Caco-2 (cell line): ENCODE measurements around the gene KCNK3. TPM values are rescaled to one million over a fixed set of nuclear protein-coding genes. Genes with fewer than 3 reads are reported as not detected.

ENCODE experiments used
- BruUV-seq: library from RNA; stranded (reverse); fragments of 400-500 nt; replicated peaks from 2 replicates; lab custom pipeline; 2021; lab: Mats Ljungman, UMichigan
- CTCF ChIA-PET: fragments of 300-600 bp; sonication (Branson Sonifier 250); formaldehyde crosslinking; loops from one replicate; lab custom pipeline; 2022; ENCODE audit warnings: antibody characterized with exemption; lab: Charles Lee
- POLR2A ChIA-PET: fragments of 300-600 bp; sonication (Branson Sonifier 250); formaldehyde crosslinking; loops from one replicate; lab custom pipeline; 2022; ENCODE audit warnings: antibody characterized with exemption; lab: Charles Lee
- DNase-seq, 2 experiments: peaks; one replicate each; pipeline versions ENCODE4 v3.0.0 to v3.0.0-alpha.2; 2020 to 2022
- H3K27me3 ChIP-seq: replicated peaks from 2 replicates; pipeline ENCODE4 v1.6.0; 2011; ENCODE audit warnings: low read length; ENCODE audit not compliant: control insufficient read depth, insufficient read depth
- H3K36me3 ChIP-seq: 2 replicates; pipeline ENCODE4 v1.5.1; 2011; ENCODE audit warnings: low read length; ENCODE audit not compliant: control insufficient read depth, insufficient read depth
- H3K4me1 ChIP-seq: fragments of 250-450 bp; sonication (Bioruptor Pico); 2 replicates; pipeline ENCODE4 v1.5.1; 2020; ENCODE audit warnings: mild to moderate bottlenecking
- H3K4me3 ChIP-seq: 2 replicates; pipeline ENCODE4 v1.5.1; 2011; ENCODE audit warnings: low read depth, mild to moderate bottlenecking, control low read depth, low read length
- H3K9me3 ChIP-seq: fragments of 250-450 bp; sonication (Bioruptor Pico); 2 replicates; pipeline ENCODE4 v1.5.1; 2020; ENCODE audit warnings: mild to moderate bottlenecking, moderate library complexity
- H3K27ac Mint-ChIP-seq: one replicate; pipeline ENCODE4 v1.8.0; 2022; ENCODE audit warnings: mixed read lengths; ENCODE audit not compliant: unreplicated experiment
- H3K27me3 Mint-ChIP-seq: one replicate; pipeline ENCODE4 v1.8.0; 2022; ENCODE audit warnings: mixed read lengths; ENCODE audit not compliant: insufficient read depth, unreplicated experiment
- H3K36me3 Mint-ChIP-seq: one replicate; pipeline ENCODE4 v1.8.0; 2022; ENCODE audit warnings: mild to moderate bottlenecking, mixed read lengths; ENCODE audit not compliant: insufficient read depth, unreplicated experiment
- H3K4me1 Mint-ChIP-seq: one replicate; pipeline ENCODE4 v1.8.0; 2022; ENCODE audit warnings: low read depth, mixed read lengths; ENCODE audit not compliant: unreplicated experiment
- H3K4me3 Mint-ChIP-seq: one replicate; pipeline ENCODE4 v1.8.0; 2022; ENCODE audit warnings: mild to moderate bottlenecking, moderate library complexity, mixed read lengths; ENCODE audit not compliant: unreplicated experiment
- H3K9me3 Mint-ChIP-seq: one replicate; pipeline ENCODE4 v1.8.0; 2022; ENCODE audit warnings: mixed read lengths; ENCODE audit not compliant: unreplicated experiment
- intact Hi-C: fragments of 100-400 bp; cut with micrococcal nuclease; formaldehyde crosslinking; loops from one replicate; pipeline ENCODE4 v1.10.0; 2022; ENCODE audit not compliant: unreplicated experiment
- total RNA-seq: library from RNA; stranded (reverse); gene quantifications from 2 replicates; pipeline ENCODE4 v1.2.3, GENCODE V29; 2022
- TF ChIP-seq, protein P1 (sequence below), 2 experiments: fragments of 200-600 bp in 1 of 2; IDR thresholded peaks; 1 replicate in 1 of 2; 2 replicates in 1 of 2; pipeline versions ENCODE4 v1.5.1 to v1.8.0; 2011 to 2022; ENCODE audit warnings: antibody characterized with exemption in 1 of 2, control low read depth in 1 of 2, inconsistent platforms in 1 of 2, low read depth in 1 of 2, low read length in 1 of 2, mild to moderate bottlenecking in 1 of 2, moderate library complexity in 1 of 2; ENCODE audit not compliant: insufficient read depth in 1 of 2, severe bottlenecking in 1 of 2, unreplicated experiment in 1 of 2

Gene KCNK3
- total RNA-seq, 1 experiment from 2014 or later: 0.36 TPM

DNA sequence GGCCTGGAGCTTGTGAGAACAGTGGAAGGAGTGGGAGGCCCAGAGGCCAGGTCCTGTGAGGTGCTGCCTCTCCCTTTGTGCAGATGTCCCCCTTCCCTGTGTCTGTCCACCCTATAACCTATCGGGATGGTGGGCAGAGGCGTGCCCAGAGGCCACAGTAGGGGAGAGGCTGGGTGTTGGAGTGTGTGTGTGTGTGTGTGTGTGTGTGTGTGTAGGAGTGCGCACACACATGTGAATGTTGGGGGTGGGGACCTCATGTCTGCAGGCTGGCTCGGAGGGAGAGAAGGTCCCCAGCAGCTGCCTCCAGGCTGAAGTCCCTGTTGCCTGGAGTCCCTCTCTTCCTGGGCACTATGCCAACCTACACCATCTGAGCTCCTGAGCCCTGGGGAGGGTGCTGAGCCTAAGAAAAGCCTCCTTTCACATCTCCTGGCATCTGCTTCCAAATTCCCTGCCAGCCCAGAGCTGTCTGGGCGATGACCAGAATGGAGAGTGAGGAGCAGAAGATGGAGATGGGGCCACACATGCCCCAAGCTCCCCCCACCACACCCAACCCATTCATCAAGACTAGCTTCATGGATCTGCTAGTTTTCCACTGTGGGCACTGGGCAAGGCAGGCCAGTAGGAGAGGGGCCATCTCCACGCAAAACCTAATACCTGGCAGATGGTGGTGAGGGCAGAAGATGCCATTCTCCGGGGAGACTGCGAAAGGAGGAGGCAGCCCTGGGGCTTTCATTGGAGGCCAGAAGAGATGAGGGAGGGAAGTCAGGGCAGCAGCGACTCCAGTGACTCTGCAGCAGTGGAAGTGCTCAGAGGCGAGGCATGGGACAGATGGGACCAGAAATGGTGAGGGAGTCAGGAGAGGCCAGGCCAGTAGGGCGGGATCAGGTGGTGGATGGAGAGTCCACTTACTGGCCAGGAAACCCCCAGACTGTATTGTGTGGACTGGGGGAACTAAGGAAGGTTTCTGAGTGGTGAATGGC is 20.3 kb downstream of the KCNK3 start:
- no peaks in the 10 kb centered on the region; the same call in 1 of the 2 replicates for H3K9me3 ChIP-seq
- Mint-ChIP-seq H3K27ac (no peak overlapping the region), H3K9me3 (no peaks in the 10 kb centered on the region), H3K27me3 (no peaks in the 10 kb centered on the region), H3K4me1 (peaks cover 17% of the 10 kb centered on the region), H3K4me3 (no peak overlapping the region), H3K36me3 (no peaks in the 10 kb centered on the region)
- CTCF ChIA-PET: no interaction called here
- DNase-seq: no peak
- TF ChIP-seq, protein P1, sequence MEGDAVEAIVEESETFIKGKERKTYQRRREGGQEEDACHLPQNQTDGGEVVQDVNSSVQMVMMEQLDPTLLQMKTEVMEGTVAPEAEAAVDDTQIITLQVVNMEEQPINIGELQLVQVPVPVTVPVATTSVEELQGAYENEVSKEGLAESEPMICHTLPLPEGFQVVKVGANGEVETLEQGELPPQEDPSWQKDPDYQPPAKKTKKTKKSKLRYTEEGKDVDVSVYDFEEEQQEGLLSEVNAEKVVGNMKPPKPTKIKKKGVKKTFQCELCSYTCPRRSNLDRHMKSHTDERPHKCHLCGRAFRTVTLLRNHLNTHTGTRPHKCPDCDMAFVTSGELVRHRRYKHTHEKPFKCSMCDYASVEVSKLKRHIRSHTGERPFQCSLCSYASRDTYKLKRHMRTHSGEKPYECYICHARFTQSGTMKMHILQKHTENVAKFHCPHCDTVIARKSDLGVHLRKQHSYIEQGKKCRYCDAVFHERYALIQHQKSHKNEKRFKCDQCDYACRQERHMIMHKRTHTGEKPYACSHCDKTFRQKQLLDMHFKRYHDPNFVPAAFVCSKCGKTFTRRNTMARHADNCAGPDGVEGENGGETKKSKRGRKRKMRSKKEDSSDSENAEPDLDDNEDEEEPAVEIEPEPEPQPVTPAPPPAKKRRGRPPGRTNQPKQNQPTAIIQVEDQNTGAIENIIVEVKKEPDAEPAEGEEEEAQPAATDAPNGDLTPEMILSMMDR (IDR thresholded peaks at IDR 0.05; ENCODE audit: insufficient read depth in 1 of 2, low read depth in 1 of 2, low read length in 1 of 2, severe bottlenecking in 1 of 2, unreplicated experiment in 1 of 2): no peak
- H3K27me3 ChIP-seq: no peaks in the 10 kb centered on the region
- intact Hi-C loops: no loop called here
- POLR2A ChIA-PET: no interaction called here
- H3K4me1 ChIP-seq: peaks cover 48% of the 10 kb centered on the region
- H3K36me3 ChIP-seq: no peaks in the 10 kb centered on the region
- H3K4me3 ChIP-seq: no peak overlapping the region
- BruUV-seq: no TSS peak

DNA sequence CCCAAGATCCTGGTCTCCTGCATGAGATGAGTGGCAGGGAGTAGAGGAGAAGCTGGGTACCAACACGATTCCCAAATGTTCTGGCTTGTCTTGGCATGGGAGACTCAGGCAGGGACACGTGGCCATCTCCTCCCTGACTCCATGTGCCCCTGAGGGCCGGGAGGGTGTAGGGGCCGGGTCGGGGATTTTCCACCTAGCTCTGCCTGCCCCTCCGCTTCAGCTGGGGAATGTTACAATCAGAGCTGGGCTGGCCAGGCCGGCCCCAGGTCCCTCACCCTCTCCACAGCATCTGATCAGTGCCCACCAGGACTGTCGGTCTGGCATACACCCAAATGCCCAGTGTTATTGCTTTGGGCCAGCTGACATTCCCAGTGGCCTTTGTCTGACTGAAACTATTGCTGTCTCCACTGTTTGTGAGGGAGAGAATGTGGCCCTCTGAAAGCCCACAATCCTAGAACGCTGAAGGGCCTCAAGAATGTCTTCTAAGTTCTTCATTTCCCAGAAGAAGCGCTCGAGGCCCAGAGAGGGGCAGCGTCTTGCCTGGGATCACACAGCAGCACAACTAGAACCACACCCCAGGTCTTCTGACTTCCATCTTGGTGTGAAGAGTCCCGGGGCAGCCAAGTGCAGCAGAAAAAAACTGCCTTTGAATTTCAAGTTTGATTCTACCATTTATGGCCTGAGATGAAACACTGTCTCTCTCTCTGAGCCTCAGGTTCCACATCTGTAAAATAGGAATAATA is 23.2 kb downstream of the KCNK3 start:
- CTCF ChIA-PET: no interaction called here
- H3K36me3 Mint-ChIP-seq: no peaks in the 10 kb centered on the region
- no peak for DNase-seq
- H3K4me3 ChIP-seq: no peak overlapping the region
- intact Hi-C loops: no loop called here
- no peak overlapping the region for H3K27ac Mint-ChIP-seq
- H3K4me1 Mint-ChIP-seq: peaks cover 8% of the 10 kb centered on the region
- H3K36me3 ChIP-seq: no peaks in the 10 kb centered on the region
- H3K4me1 ChIP-seq: peaks cover 29% of the 10 kb centered on the region
- no peak overlapping the region for H3K4me3 Mint-ChIP-seq
- no TSS peak for BruUV-seq
- no peaks in the 10 kb centered on the region; the same call in 1 of the 2 replicates for H3K9me3 ChIP-seq
- POLR2A ChIA-PET: no interaction called here
- no peaks in the 10 kb centered on the region for H3K27me3 Mint-ChIP-seq
- no peaks in the 10 kb centered on the region for H3K9me3 Mint-ChIP-seq
- H3K27me3 ChIP-seq: no peaks in the 10 kb centered on the region
- TF ChIP-seq, protein P1 (IDR thresholded peaks at IDR 0.05; ENCODE audit: insufficient read depth in 1 of 2, low read depth in 1 of 2, low read length in 1 of 2, severe bottlenecking in 1 of 2, unreplicated experiment in 1 of 2): no peak

DNA sequence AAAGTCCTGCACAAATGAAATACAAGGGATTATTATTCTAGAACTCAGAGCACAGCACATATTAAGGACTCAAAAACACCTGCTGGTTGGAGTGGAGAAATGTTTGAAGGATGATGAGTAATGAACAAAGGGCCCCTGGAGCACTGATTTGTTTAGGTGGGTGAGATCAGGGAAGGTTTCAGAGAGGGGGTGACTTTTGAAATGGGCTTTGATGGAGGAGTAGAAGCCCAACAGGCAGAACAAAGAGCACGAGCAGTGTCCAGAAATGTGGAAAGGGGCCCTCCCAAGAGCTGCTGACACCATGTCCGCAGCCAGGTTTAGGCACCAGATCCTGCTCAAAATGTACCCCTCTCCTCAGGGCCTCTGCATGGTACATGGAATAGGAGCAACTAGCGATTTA is 23.8 kb downstream of the KCNK3 start:
- peaks cover 31% of the 10 kb centered on the region for H3K4me1 ChIP-seq
- H3K4me3 ChIP-seq: no peak overlapping the region
- Mint-ChIP-seq H3K4me3 (no peak overlapping the region), H3K4me1 (peaks cover 8% of the 10 kb centered on the region), H3K27me3 (no peaks in the 10 kb centered on the region), H3K9me3 (no peaks in the 10 kb centered on the region), H3K36me3 (no peaks in the 10 kb centered on the region), H3K27ac (no peak overlapping the region)
- BruUV-seq: no TSS peak
- intact Hi-C loops: no loop called here
- DNase-seq: no peak
- CTCF ChIA-PET: no interaction called here
- no peaks in the 10 kb centered on the region for H3K36me3 ChIP-seq
- no peaks in the 10 kb centered on the region for H3K27me3 ChIP-seq
- no peaks in the 10 kb centered on the region; the same call in 1 of the 2 replicates for H3K9me3 ChIP-seq
- TF ChIP-seq, protein P1 (IDR thresholded peaks at IDR 0.05; ENCODE audit: insufficient read depth in 1 of 2, low read depth in 1 of 2, low read length in 1 of 2, severe bottlenecking in 1 of 2, unreplicated experiment in 1 of 2): no peak
- POLR2A ChIA-PET: no interaction called here
